Effector memory CD4-positive, alpha-beta T cell (primary cell): Measurements from ENCODE around the gene RCBTB1.
A peak's percentile ranks its signal among the peaks of the same experiment; 100 is the strongest.
"Not testable (repeated sequence)": the region's sequence is repeated elsewhere in the genome, so short reads cannot be mapped to it uniquely, and the experiment has no call there.

Source experiments
- DNase-seq, 3 donors: peaks; one replicate each; pipeline ENCODE4 v3.0.0-alpha.2; 2020
- H3K27ac ChIP-seq: 2 replicates; pipeline ENCODE4 v1.7.0; 2013; ENCODE audit warnings: mild to moderate bottlenecking, low read length, moderate library complexity; ENCODE audit not compliant: insufficient read depth, poor library complexity, severe bottlenecking
- H3K27me3 ChIP-seq: replicated peaks from 2 replicates; pipeline ENCODE4 v1.7.0; 2013; ENCODE audit warnings: mild to moderate bottlenecking, low read length; ENCODE audit not compliant: insufficient read depth, control insufficient read depth, poor library complexity, severe bottlenecking
- H3K36me3 ChIP-seq: 2 replicates; pipeline ENCODE4 v1.7.0; 2013; ENCODE audit warnings: mild to moderate bottlenecking, low read length, moderate library complexity; ENCODE audit not compliant: control insufficient read depth, insufficient read depth
- H3K4me1 ChIP-seq: 2 replicates; pipeline ENCODE4 v1.7.0; 2013; ENCODE audit warnings: low read length, mild to moderate bottlenecking; ENCODE audit not compliant: control insufficient read depth, insufficient read depth, poor library complexity, severe bottlenecking
- H3K4me3 ChIP-seq: 2 replicates; pipeline ENCODE4 v1.7.0; 2013; ENCODE audit warnings: low read length, low read depth, mild to moderate bottlenecking; ENCODE audit not compliant: insufficient read depth, poor library complexity, severe bottlenecking
- H3K9me3 ChIP-seq: 2 replicates; pipeline ENCODE4 v1.7.0; 2013; ENCODE audit warnings: mild to moderate bottlenecking, low read length, moderate library complexity; ENCODE audit not compliant: control insufficient read depth

The RCBTB1 gene

DNA sequence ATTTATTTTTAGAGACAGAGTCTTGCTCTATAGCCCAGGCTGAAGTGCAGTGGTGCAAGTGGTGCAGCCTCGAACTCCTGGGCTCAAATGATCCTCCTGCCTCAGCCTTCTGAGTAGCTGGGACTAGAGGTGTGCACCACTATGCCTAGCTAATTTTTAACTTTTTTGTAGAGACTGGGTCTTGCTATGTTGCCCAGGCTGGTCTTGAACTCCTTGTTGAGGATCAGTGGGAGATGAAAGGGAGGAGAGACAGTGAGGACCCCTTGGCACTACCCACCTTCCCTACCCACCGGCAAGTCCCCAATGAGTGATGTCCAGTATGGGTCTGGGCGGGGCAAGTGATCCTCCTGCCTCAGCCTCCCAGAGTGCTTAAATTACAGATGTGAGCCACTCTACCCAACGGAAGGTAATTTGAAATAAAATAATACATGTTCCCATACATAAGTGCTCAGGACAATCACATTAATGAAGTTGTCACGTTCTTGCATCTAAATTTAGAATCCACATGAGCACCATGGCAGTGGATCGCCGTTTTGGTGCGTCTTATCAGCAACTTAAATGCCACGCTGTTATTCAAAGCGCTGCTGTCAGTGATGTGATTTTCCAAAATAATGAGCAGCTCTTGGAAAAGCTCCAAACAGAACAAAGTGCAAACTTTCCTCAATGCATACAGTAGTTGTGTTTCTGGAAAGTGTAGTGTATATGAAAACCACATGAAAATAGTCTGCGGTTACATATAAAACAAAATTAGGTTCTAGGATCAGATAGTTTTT, 37.0 kb upstream of the RCBTB1 start:
- H3K27ac ChIP-seq = no peak overlapping the region
- no peaks in the 10 kb centered on the region for H3K9me3 ChIP-seq
- DNase-seq = no peak
- no peaks in the 10 kb centered on the region for H3K27me3 ChIP-seq
- no peak overlapping the region for H3K4me3 ChIP-seq
- no peaks in the 10 kb centered on the region for H3K4me1 ChIP-seq
- no peaks in the 10 kb centered on the region for H3K36me3 ChIP-seq

DNA sequence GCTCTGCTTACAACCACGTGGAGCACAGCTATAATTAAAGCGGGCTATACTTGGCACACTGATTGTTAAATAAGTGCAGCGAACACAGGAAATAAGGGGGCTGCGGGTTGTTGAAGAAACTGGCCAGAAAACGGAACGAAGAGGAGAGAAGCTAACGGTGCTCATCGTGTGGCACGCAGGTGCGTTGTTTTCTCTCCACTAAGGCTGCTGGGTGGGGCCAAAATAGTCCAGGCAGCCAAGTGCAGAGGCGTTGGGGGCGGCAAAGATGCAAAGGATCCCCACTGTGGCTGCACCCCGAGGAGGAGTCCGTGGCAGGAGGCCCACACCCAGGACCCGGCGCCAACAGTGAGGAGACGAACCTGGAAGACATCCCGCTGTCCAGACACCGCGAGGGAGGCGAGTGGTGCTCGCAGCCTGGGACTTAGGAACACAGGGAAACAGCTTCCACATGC, 34.8 kb upstream of the RCBTB1 start:
- no peaks in the 10 kb centered on the region for H3K9me3 ChIP-seq
- H3K4me3 ChIP-seq = no peak overlapping the region
- no peaks in the 10 kb centered on the region for H3K36me3 ChIP-seq
- DNase-seq = no peak
- H3K4me1 ChIP-seq = no peaks in the 10 kb centered on the region
- H3K27me3 ChIP-seq = no peaks in the 10 kb centered on the region
- H3K27ac ChIP-seq = no peak overlapping the region

DNA sequence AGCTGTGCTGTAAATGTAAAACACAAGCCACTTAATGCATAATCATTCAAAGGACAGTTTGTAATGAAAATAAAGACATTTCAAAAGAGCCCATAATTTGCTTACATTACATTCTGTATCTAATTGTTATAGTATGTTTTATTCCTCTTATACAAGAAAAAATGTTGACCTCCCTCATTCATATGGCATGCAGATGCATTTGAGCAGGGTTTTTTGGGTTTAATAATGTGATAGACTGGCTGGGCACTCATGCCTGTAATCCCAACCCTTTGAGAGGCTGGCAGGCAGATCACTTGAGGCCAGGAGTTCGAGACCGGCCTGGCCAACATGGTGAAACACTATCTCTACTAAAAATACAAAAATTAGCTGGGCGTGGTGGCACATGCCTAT, 31.3 kb upstream of the RCBTB1 start:
- Histone ChIP-seq H3K27me3 (no peaks in the 10 kb centered on the region), H3K4me1 (no peaks in the 10 kb centered on the region), H3K4me3 (no peak overlapping the region), H3K27ac (no peak overlapping the region), H3K36me3 (no peaks in the 10 kb centered on the region), H3K9me3 (no peaks in the 10 kb centered on the region)
- no peak for DNase-seq

DNA sequence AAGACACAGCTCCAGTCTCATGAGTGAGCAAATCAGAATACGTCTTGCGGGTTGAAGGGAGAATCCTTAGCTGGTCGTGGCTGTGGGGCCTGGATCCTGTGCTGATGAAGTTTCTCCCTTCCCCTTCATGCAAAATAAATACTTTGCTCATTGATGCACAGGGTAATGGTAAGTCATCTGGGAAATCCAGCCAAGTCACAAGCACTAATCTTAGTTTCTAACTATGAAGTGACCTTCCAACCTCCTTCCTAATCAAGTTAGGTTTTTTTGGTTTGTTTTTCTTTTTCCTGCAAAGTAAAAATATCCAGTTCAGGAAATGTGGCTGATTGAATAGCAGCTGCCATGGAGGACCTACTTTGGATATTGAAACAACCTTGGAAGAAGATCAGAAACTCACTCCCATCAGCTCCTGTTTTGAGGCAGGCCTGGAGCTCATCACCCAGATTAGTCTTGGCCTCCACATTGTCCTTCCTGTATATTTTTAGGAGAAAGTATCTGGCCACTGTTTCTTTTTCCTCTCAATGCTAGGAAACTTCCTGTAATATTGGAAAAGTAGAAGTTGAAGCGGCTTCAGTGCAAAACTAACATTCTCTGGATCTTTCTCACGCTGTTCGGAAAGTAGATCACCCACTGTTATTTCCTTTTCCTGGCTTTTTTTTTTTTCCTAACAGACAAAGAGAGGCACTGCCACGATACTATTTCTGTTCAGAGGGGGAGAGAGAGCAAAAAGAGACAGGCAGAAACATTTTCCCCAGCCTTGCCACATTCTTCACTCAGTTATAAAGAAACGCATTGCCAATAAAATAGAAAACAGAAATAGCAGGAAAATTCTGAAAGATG, 30.7 kb upstream of the RCBTB1 start:
- H3K36me3 ChIP-seq = no peaks in the 10 kb centered on the region
- H3K9me3 ChIP-seq = no peaks in the 10 kb centered on the region
- no peak overlapping the region for H3K4me3 ChIP-seq
- H3K27me3 ChIP-seq = no peaks in the 10 kb centered on the region
- no peak overlapping the region for H3K27ac ChIP-seq
- H3K4me1 ChIP-seq = no peaks in the 10 kb centered on the region
- DNase-seq = no peak

DNA sequence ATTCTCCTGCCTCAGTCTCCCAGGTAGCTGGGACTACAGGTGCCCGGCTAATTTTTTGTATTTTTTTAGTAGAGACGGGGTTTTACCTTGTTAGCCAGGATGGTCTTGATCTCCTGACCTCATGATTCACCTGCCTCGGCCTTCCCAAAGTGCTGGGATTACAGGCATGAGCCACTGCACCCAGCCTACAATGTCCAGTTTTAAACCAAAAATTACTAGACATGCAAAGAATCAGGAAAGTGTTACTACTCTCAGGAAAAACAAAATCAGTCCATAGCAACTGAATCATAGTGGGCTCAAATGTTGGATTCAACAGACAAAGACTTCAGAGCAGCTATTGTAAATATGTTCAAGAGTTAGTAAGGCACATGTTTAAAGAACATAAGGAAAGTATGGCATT, 26.7 kb upstream of the RCBTB1 start:
- not testable (repeated sequence) for H3K4me1 ChIP-seq, H3K27ac ChIP-seq, H3K9me3 ChIP-seq, H3K27me3 ChIP-seq, H3K36me3 ChIP-seq, DNase-seq, H3K4me3 ChIP-seq

DNA sequence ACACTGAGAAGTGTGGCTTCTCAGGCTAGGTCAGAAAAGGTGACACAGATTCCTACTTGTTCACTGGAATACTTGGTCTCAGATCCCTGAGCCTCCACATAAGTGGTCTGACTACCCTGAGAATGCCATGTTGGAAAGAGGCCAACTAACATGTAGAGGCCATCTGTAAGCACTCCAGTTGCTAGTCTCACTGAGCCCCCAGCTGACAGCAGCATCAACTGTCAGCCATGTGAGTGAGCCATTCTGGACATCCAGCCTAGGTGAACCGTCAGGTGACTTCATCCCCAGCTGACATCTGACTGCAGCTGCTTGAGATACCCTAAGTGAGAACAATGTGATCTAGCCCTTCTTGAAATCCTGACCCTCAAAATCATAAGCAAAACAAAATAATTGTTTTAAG, 24.8 kb upstream of the RCBTB1 start:
- no peaks in the 10 kb centered on the region for H3K4me1 ChIP-seq
- H3K27ac ChIP-seq = no peak overlapping the region
- no peaks in the 10 kb centered on the region for H3K27me3 ChIP-seq
- no peaks in the 10 kb centered on the region for H3K9me3 ChIP-seq
- H3K36me3 ChIP-seq = no peaks in the 10 kb centered on the region
- no peak for DNase-seq
- H3K4me3 ChIP-seq = no peak overlapping the region

DNA sequence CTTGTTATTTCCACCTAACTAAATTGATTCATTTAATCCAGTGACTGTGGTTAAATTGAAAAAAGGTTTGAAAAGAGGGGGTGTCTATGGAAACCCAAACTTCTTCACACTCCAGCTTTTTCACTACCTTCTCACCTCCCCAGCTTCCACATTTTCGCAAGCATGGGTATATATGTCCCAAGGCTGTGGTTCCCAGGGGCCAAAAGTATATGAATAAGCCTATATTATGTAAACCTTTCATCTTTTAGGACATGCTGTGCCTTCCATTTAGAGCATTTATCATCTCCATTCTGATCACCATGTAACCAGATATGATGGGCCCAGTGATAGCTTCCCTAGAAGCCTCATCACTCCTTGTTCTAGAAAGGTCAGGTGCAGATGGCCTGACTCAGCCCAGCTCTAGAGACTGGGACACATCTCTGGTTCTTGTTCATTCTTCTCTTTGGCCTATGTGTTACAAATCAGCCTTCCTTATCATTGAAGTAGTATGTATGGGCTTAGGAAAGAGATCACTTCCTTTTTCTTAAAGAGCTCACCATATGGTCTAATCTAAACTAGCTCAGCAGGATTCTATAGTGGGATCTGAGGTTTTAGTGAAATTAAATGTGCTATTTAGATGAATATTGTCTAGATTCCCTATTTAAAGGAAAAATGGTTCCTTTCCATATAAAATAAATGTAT, 23.4 kb upstream of the RCBTB1 start:
- no peak for DNase-seq
- H3K27ac ChIP-seq = no peak overlapping the region
- H3K4me1 ChIP-seq = no peaks in the 10 kb centered on the region
- H3K4me3 ChIP-seq = no peak overlapping the region
- no peaks in the 10 kb centered on the region for H3K36me3 ChIP-seq
- no peaks in the 10 kb centered on the region for H3K27me3 ChIP-seq
- H3K9me3 ChIP-seq = no peaks in the 10 kb centered on the region

DNA sequence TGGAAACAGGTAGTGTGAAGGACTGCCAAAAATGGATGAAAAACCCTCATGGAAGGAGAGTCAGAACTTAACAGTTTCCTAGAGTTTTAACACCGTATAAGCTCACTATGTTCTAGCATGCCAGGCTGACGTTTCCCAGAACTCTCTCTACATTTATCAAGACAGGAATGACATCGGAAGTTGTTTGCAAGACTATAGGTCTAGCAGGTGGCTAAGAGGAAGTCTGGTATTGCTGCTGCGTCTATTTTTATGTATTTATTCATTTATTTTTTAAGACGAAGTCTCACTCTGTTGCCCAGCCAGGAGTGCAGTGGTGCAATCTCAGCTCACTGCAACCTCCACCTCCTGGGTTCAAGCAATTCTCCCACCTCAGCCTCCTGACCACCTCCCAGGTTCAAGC, 22.4 kb upstream of the RCBTB1 start:
- Histone ChIP-seq H3K4me3 (no peak overlapping the region), H3K4me1 (no peaks in the 10 kb centered on the region), H3K36me3 (no peaks in the 10 kb centered on the region), H3K27me3 (no peaks in the 10 kb centered on the region), H3K27ac (no peak overlapping the region), H3K9me3 (no peaks in the 10 kb centered on the region)
- no peak for DNase-seq

DNA sequence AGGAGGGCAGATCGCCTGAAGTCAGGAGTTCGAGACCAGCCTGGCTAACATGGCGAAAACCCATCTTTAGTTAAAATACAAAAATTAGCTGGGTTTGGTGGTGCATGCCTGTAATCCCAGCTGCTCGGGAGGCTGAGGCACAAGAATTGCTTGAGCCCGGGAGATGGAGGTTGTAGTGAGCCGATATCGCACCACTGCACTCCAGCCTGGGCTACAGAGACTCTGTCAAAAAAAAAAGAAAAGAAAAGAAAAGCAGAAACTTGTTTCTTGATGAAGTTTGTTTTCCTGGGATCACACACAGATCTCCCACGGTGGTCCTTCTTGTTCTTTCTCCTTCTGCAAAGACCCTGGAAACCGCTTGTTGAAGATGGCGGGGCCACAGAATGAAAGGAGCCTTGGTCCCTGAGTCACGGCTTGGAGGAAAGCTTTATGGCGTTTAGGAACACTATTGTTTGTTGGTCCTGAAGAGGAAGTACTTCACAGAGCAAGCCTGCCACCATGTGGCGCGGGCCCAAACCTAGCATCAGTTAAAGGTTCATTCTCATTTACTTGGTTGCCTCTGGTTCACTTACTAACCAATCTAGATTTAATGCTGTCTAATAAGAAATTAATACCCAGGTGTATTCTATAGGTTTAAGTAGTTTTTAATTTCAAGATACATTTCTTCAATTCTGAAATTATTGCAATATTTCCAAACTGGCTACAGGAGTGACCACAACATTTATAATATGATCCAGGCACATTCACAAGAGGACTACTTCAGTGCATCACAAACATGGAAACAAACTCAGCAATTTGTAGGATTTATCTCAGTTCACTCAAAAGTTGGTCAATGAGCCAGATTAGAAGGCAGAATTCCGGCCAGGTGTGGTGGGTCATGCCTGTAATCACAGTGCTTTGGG, 21.6 kb upstream of the RCBTB1 start:
- no peaks in the 10 kb centered on the region for H3K27me3 ChIP-seq
- no peaks in the 10 kb centered on the region for H3K9me3 ChIP-seq
- peak overlapping the region; percentile 35 for H3K4me3 ChIP-seq
- no peaks in the 10 kb centered on the region for H3K36me3 ChIP-seq
- peak; percentile 52 to 63 (median 57) for DNase-seq
- H3K4me1 ChIP-seq = no peaks in the 10 kb centered on the region
- no peak overlapping the region for H3K27ac ChIP-seq
